GM13976 (cell line): Measurements from ENCODE around the gene FOS.

Source experiments
- DNase-seq: peaks from one replicate; pipeline ENCODE4 v3.0.0; 2012; ENCODE audit warnings: low spot score
- CTCF ChIP-seq: IDR thresholded peaks from 2 replicates; pipeline ENCODE4 v1.5.1; 2012; ENCODE audit warnings: borderline replicate concordance, mild to moderate bottlenecking; ENCODE audit not compliant: insufficient read depth; ENCODE audit errors: extremely low read depth, missing control alignments, control extremely low read depth
- in situ Hi-C: fragments of 300-500 bp; cut with MboI; formaldehyde crosslinking; loops from one replicate; pipeline ENCODE4 v1.12.0; 2022; ENCODE audit warnings: low sequenced_read_pairs, mixed read lengths, inconsistent platforms; ENCODE audit not compliant: unreplicated experiment

Gene FOS

GRCh38 chr14:75249251-75249957 is 29.2 kb upstream of the FOS start:
- peak; percentile 82 for DNase-seq
- in situ Hi-C loops = no loop called here
- TF ChIP-seq CTCF = no peak

GRCh38 chr14:75249958-75250336 is 28.7 kb upstream of the FOS start:
- in situ Hi-C loops = no loop called here
- no peak for DNase-seq
- TF ChIP-seq CTCF = no peak

GRCh38 chr14:75250800-75251199 is 27.8 kb upstream of the FOS start:
- in situ Hi-C loops = no loop called here
- no peak for TF ChIP-seq CTCF
- no peak for DNase-seq

GRCh38 chr14:75252254-75252837 is 26.3 kb upstream of the FOS start:
- TF ChIP-seq CTCF = no peak
- in situ Hi-C loops = no loop called here
- DNase-seq = no peak

DNA sequence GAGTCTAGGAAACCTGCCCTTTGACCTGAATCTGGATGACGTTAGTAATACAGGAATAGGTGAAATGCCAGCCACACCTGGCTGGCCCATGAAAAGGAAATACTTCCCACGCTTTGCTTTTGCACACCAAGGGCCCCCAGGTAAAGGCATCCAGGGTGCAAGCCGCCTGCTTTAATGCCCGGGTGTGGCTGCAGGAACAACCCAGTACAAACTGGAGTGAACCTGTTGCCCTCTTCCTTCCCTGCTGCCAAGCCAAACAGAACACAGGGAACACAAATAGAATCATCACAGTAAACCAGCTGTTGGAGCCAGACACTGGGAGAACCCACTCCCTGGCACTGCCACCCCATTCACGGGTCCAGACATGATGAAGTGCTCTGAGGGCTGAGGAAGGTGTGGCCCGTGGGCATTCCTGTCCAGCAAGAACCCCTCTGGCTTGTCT is 24.2 kb upstream of the FOS start:
- no peak for TF ChIP-seq CTCF
- in situ Hi-C loops = no loop called here
- DNase-seq = no peak

DNA sequence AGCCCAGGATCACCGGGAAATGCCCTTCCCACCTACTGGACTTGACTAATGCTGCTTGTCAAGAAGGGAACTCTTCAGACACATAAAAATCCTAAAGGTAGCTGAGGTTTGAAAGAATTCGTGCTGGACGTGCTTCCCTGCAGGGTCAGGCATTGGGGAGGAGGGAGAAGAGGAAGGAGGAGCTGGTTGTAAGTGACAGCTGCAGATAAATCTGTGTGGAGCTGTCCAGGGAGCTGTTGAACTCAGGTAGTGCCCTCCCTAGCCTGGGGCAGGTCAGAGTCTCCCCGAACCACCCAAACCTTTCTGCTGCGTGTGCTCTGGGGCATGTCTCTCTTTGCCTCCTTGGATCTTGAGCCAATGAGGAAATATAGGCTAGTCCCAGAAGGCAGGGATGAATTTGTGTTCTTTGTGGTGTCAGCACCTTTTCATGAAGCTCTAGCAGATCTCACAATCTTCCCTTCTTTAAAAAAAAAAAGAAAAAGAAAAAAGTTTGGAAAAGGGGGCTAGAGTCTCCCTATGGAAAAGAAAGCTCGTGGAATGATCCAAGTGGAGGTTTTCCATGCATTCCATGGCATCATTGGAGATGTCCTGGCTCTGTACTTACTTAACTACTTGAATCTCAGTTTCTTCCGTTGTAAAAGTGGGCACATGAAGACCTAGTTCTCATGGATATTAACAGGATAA is 23.6 kb upstream of the FOS start:
- TF ChIP-seq CTCF = no peak
- DNase-seq = no peak
- in situ Hi-C loops = no loop called here
